ENCODE measurements around the gene KISS1R. TPM values are rescaled to one million over a fixed set of nuclear protein-coding genes. Genes with fewer than 3 reads are reported as not detected.

KISS1R gene
- total RNA-seq, 1 donor from 2014 or later: 1.7 TPM

DNA sequence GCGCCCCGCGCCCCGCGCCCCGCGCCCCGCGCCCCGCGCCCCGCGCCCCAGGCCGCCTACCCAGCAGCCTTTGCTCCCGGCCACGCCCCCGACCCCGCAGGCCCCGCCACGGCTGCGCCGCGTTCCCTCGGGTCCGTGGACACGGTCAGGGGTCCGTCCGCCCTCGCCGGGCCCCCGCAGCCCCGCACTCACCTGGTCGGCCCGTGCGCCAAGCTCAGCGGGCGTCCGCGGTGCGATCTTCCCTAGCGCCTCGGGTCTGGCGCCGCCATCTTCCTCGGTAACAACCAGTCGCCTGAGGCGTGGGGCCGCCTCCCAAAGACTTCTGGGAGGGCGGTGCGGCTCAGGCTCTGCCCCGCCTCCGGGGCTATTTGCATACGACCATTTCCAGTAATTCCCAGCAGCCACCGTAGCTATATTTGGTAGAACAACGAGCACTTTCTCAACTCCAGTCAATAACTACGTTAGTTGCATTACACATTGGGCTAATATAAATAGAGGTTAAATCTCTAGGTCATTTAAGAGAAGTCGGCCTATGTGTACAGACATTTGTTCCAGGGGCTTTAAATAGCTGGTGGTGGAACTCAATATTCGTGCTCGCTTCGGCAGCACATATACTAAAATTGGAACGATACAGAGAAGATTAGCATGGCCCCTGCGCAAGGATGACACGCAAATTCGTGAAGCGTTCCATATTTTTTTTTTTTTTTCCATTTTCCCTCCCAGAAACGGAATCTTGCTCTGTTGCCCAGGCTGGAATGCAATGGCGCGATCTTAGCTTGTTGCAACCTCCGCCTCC lies 24.0 kb upstream of the KISS1R start, which contains the start of the genes MED16 and RNU6-9:
TSS of gene MED16 (minus strand) at position 294 of the 796 bp plus-strand sequence. CDS start 2,056 bp downstream, outside the sequence.
TSS of gene RNU6-9 (plus strand) at position 591 of the 796 bp plus-strand sequence.
- peak within 1 kb of the TSS; percentile 99 for H3K27ac Mint-ChIP-seq (ENCODE audit: unreplicated experiment)
- peaks cover 17% of the 10 kb centered on the region for H3K4me1 Mint-ChIP-seq (ENCODE audit: unreplicated experiment)
- TF ChIP-seq, protein P1, sequence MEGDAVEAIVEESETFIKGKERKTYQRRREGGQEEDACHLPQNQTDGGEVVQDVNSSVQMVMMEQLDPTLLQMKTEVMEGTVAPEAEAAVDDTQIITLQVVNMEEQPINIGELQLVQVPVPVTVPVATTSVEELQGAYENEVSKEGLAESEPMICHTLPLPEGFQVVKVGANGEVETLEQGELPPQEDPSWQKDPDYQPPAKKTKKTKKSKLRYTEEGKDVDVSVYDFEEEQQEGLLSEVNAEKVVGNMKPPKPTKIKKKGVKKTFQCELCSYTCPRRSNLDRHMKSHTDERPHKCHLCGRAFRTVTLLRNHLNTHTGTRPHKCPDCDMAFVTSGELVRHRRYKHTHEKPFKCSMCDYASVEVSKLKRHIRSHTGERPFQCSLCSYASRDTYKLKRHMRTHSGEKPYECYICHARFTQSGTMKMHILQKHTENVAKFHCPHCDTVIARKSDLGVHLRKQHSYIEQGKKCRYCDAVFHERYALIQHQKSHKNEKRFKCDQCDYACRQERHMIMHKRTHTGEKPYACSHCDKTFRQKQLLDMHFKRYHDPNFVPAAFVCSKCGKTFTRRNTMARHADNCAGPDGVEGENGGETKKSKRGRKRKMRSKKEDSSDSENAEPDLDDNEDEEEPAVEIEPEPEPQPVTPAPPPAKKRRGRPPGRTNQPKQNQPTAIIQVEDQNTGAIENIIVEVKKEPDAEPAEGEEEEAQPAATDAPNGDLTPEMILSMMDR (IDR thresholded peaks at IDR 0.05): no peak
- peaks cover 7% of the 10 kb centered on the region for H3K36me3 Mint-ChIP-seq (ENCODE audit: unreplicated experiment)
- H3K9me3 Mint-ChIP-seq (ENCODE audit: unreplicated experiment): no peaks in the 10 kb centered on the region
- peak; percentile 97 for DNase-seq (ENCODE audit: extremely low spot score, unreplicated experiment)
- peak within 1 kb of the TSS; percentile 82 for H3K4me3 Mint-ChIP-seq (ENCODE audit: unreplicated experiment)
- no peaks in the 10 kb centered on the region for H3K27me3 Mint-ChIP-seq (ENCODE audit: unreplicated experiment)

DNA sequence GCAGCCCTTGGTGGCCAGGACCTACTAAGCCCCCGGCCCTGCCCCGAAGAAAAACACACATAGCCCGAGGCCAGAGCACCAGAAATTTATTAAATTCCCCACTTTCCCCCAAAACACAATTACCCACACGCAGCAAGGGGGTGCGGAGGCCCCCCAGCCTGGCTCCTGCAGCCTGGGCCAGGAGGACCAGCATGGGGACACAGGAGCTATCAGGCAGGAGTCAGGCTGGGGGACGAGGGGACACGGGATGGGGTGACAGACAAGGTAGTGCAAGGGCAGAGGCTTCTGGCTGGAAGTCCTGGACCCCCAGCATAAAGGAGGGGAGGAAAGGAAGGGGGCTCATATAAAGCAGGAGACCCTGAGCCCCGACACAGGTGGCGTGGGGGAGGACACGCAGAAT lies 20.7 kb upstream of the KISS1R start:
- Mint-ChIP-seq H3K27ac (ENCODE audit: unreplicated experiment) (no peak overlapping the region), H3K4me3 (ENCODE audit: unreplicated experiment) (no peak overlapping the region), H3K27me3 (ENCODE audit: unreplicated experiment) (no peaks in the 10 kb centered on the region), H3K9me3 (ENCODE audit: unreplicated experiment) (no peaks in the 10 kb centered on the region), H3K4me1 (ENCODE audit: unreplicated experiment) (peaks cover 13% of the 10 kb centered on the region), H3K36me3 (ENCODE audit: unreplicated experiment) (peaks cover 7% of the 10 kb centered on the region)
- no peak for DNase-seq (ENCODE audit: extremely low spot score, unreplicated experiment)
- TF ChIP-seq, protein P1 (IDR thresholded peaks at IDR 0.05): no peak

DNA sequence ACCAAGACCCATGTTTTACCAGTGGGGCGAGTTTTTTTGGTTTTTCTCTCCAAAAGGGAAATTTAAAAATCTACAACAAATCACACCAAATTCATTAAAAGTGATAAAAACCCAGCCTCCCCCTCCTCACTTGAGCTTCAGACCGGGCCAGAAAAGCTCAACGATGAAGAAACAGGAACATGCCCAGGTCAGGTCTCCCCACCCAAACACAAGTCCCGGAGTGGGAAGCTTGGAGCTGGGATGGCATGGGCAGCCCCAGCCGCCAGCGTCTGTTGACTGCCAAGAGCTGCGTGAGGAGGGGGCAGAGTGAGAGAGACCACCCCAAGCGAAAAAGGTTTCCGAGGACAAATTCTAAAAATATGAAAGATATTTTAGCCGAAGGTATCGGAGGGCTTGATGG lies 20.1 kb upstream of the KISS1R start:
- TF ChIP-seq, protein P1 (IDR thresholded peaks at IDR 0.05): no peak
- Mint-ChIP-seq H3K4me1 (ENCODE audit: unreplicated experiment) (peaks cover 11% of the 10 kb centered on the region), H3K4me3 (ENCODE audit: unreplicated experiment) (no peak overlapping the region), H3K9me3 (ENCODE audit: unreplicated experiment) (no peaks in the 10 kb centered on the region), H3K27me3 (ENCODE audit: unreplicated experiment) (no peaks in the 10 kb centered on the region), H3K27ac (ENCODE audit: unreplicated experiment) (no peak overlapping the region), H3K36me3 (ENCODE audit: unreplicated experiment) (peaks cover 7% of the 10 kb centered on the region)
- no peak for DNase-seq (ENCODE audit: extremely low spot score, unreplicated experiment)

DNA sequence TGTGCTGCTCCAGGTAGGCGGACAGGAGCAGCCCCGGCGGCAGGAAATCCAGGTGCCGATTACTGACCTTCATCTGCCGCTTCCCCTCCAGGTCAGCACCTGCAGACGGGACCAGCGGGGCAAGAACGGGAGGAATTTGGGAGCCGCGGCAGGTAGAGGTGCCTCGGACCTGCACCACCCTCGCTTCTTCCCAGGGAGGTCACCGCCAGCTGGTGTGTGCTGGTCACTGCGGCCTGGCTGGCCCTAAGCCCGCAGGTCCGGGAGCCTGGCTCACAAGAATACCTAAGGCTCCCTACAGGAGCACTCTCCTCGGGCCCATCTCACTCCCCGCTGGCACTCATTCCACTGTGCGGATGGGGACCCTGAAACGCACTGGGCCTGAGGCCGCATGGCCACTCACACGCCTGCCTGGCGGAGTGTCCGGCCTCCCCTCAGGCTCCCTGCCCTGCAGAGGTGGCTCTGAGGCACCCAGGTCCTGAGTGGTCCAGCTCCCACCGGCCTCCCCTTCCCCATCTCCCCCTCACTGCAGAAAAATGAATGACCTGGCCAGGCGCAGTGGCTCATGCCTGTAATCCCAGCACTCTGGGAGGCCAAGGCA lies 19.6 kb upstream of the KISS1R start:
- H3K27ac Mint-ChIP-seq (ENCODE audit: unreplicated experiment): no peak overlapping the region
- no peak for DNase-seq (ENCODE audit: extremely low spot score, unreplicated experiment)
- H3K4me1 Mint-ChIP-seq (ENCODE audit: unreplicated experiment): peaks cover 9% of the 10 kb centered on the region
- TF ChIP-seq, protein P1 (IDR thresholded peaks at IDR 0.05): no peak
- H3K4me3 Mint-ChIP-seq (ENCODE audit: unreplicated experiment): no peak overlapping the region
- H3K36me3 Mint-ChIP-seq (ENCODE audit: unreplicated experiment): peaks cover 7% of the 10 kb centered on the region
- H3K9me3 Mint-ChIP-seq (ENCODE audit: unreplicated experiment): no peaks in the 10 kb centered on the region
- no peaks in the 10 kb centered on the region for H3K27me3 Mint-ChIP-seq (ENCODE audit: unreplicated experiment)

DNA sequence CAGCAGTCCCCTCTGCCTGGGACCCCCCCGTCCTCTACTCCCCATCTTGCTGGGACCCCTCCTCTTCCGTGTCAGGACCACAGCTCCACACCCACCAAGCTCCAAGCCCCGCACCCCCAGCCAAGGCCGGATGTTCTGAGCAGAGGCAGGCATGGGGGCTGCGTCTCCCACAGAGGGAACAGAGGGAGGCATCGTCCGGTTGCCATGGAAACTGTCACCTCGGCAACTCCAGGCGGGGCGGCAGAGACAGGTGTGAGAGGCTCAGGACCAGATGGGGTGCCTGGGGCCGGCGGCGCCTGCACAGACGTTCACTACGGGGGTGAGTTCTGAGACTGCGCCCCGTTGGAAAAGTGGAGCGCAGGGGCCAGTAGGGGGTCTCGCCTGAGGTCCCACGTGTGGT lies 18.5 kb upstream of the KISS1R start:
- Mint-ChIP-seq H3K4me1 (ENCODE audit: unreplicated experiment) (peaks cover 6% of the 10 kb centered on the region), H3K36me3 (ENCODE audit: unreplicated experiment) (peaks cover 9% of the 10 kb centered on the region), H3K9me3 (ENCODE audit: unreplicated experiment) (no peaks in the 10 kb centered on the region), H3K27ac (ENCODE audit: unreplicated experiment) (no peak overlapping the region), H3K27me3 (ENCODE audit: unreplicated experiment) (no peaks in the 10 kb centered on the region), H3K4me3 (ENCODE audit: unreplicated experiment) (no peak overlapping the region)
- TF ChIP-seq, protein P1 (IDR thresholded peaks at IDR 0.05): no peak
- DNase-seq (ENCODE audit: extremely low spot score, unreplicated experiment): no peak

All from osteocyte (in vitro differentiated cells).